Mesendoderm (in vitro differentiated cells): ENCODE data around the gene MYL4. TPM values are rescaled to one million over a fixed set of nuclear protein-coding genes. Genes with fewer than 3 reads are reported as not detected.

Source experiments
- DNase-seq: peaks from one replicate; pipeline ENCODE4 v3.0.0; 2013
- H2AK5ac ChIP-seq: 2 replicates; pipeline ENCODE4 v1.6.1; 2013; ENCODE audit warnings: low read length, inconsistent platforms
- H2BK120ac ChIP-seq: 2 replicates; pipeline ENCODE4 v1.6.1; 2013; ENCODE audit warnings: low read depth, mild to moderate bottlenecking, low read length, moderate library complexity, mixed read lengths
- H2BK15ac ChIP-seq: replicated peaks from 2 replicates; pipeline ENCODE4 v1.6.1; 2013; ENCODE audit warnings: low read depth, mild to moderate bottlenecking, moderate library complexity
- H2BK5ac ChIP-seq: 2 replicates; pipeline ENCODE4 v1.6.1; 2013; ENCODE audit warnings: low read length, inconsistent platforms
- H3K18ac ChIP-seq: 2 replicates; pipeline ENCODE4 v1.6.1; 2013; ENCODE audit warnings: mild to moderate bottlenecking, low read length, mixed read lengths
- H3K23ac ChIP-seq: one replicate; pipeline ENCODE4 v1.6.1; 2013; ENCODE audit warnings: low read length
- H3K27ac ChIP-seq: 2 replicates; pipeline ENCODE4 v1.5.1; 2013; ENCODE audit warnings: low read depth, mild to moderate bottlenecking, inconsistent platforms, low read length, moderate library complexity
- H3K27me3 ChIP-seq: 2 replicates; pipeline ENCODE4 v1.6.1; 2013; ENCODE audit warnings: low read length, control low read depth, mild to moderate bottlenecking, inconsistent platforms; ENCODE audit not compliant: insufficient read depth, poor library complexity
- H3K36me3 ChIP-seq: 2 replicates; pipeline ENCODE4 v1.6.1; 2013; ENCODE audit warnings: low read length, inconsistent platforms; ENCODE audit not compliant: control insufficient read depth, insufficient read depth
- H3K4ac ChIP-seq: one replicate; pipeline ENCODE4 v1.6.1; 2013; ENCODE audit warnings: low read depth, mild to moderate bottlenecking, low read length, moderate library complexity
- H3K4me1 ChIP-seq: 2 replicates; pipeline ENCODE4 v1.6.1; 2013; ENCODE audit warnings: low read depth, low read length, inconsistent platforms; ENCODE audit not compliant: control insufficient read depth
- H3K4me2 ChIP-seq: 2 replicates; pipeline ENCODE4 v1.6.1; 2013; ENCODE audit warnings: low read length
- H3K4me3 ChIP-seq: 2 replicates; pipeline ENCODE4 v1.5.1; 2013; ENCODE audit warnings: mild to moderate bottlenecking, low read length
- H3K56ac ChIP-seq: one replicate; pipeline ENCODE4 v1.6.1; 2013; ENCODE audit warnings: low read length
- H3K79me1 ChIP-seq: 2 replicates; pipeline ENCODE4 v1.6.1; 2013; ENCODE audit warnings: low read length, inconsistent platforms
- H3K79me2 ChIP-seq: 2 replicates; pipeline ENCODE4 v1.6.1; 2013; ENCODE audit warnings: mild to moderate bottlenecking, low read length; ENCODE audit not compliant: control insufficient read depth, insufficient read depth
- H3K9ac ChIP-seq: 2 replicates; pipeline ENCODE4 v1.6.1; 2013; ENCODE audit warnings: low read length, inconsistent platforms
- H4K5ac ChIP-seq: one replicate; pipeline ENCODE4 v1.6.1; 2013; ENCODE audit warnings: low read length
- H4K8ac ChIP-seq: one replicate; pipeline ENCODE4 v1.6.1; 2013; ENCODE audit warnings: low read depth, mild to moderate bottlenecking, control low read depth, low read length, moderate library complexity
- WGBS: extraction: QIAGEN DNeasy Blood & Tissue Kit; methylation state at CpG from one replicate; pipeline ENCODE4 v1.1.7; 2013; ENCODE audit warnings: low lambda C conversion rate, missing lambda C conversion rate; ENCODE audit not compliant: insufficient coverage; ENCODE audit errors: extremely low coverage; 5-methylcytosine and 5-hydroxymethylcytosine counted together
- small RNA-seq: library from polyadenylated mRNA; stranded (forward); fragments of <200 nt; extraction: miRNeasy Mini kit (QIAGEN cat#:217004); gene quantifications from one replicate; pipeline ENCODE3, GENCODE V24; 2013; ENCODE audit not compliant: insufficient read depth

Gene MYL4

GRCh38 chr17:47270946-47271705 is 62.0 kb downstream of the MYL4 start:
- H3K56ac ChIP-seq: no peak overlapping the region
- peaks cover 7% of the 10 kb centered on the region for H3K4me1 ChIP-seq
- no peak overlapping the region for H3K4ac ChIP-seq
- H4K8ac ChIP-seq: no peak overlapping the region
- H3K9ac ChIP-seq: no peak overlapping the region
- WGBS: no CpG with 5 or more reads among the region's 2 CpGs
- no peaks in the 10 kb centered on the region for H3K79me1 ChIP-seq
- no peak overlapping the region for H2AK5ac ChIP-seq
- H2BK5ac ChIP-seq: no peak overlapping the region
- DNase-seq: no peak
- no peaks in the 10 kb centered on the region for H3K27me3 ChIP-seq
- H3K4me3 ChIP-seq: no peak overlapping the region
- H4K5ac ChIP-seq: no peak overlapping the region
- H3K36me3 ChIP-seq: no peaks in the 10 kb centered on the region
- no peak overlapping the region for H2BK15ac ChIP-seq
- no peak overlapping the region for H3K18ac ChIP-seq
- no peak overlapping the region for H3K4me2 ChIP-seq
- H3K27ac ChIP-seq: no peak overlapping the region
- H3K23ac ChIP-seq: no peak overlapping the region
- H2BK120ac ChIP-seq: no peak overlapping the region
- no peaks in the 10 kb centered on the region for H3K79me2 ChIP-seq

GRCh38 chr17:47272491-47272890 is 63.3 kb downstream of the MYL4 start:
- Histone ChIP-seq H3K23ac (no peak overlapping the region), H3K36me3 (no peaks in the 10 kb centered on the region), H3K56ac (no peak overlapping the region), H2BK15ac (no peak overlapping the region), H2BK5ac (no peak overlapping the region), H3K4me3 (no peak overlapping the region), H3K27ac (no peak overlapping the region), H3K79me2 (no peaks in the 10 kb centered on the region), H3K4me1 (peaks cover 12% of the 10 kb centered on the region), H3K9ac (no peak overlapping the region), H3K4me2 (no peak overlapping the region), H4K8ac (no peak overlapping the region), H2AK5ac (no peak overlapping the region), H3K4ac (no peak overlapping the region), H3K79me1 (no peaks in the 10 kb centered on the region), H3K27me3 (no peaks in the 10 kb centered on the region), H4K5ac (no peak overlapping the region), H2BK120ac (no peak overlapping the region), H3K18ac (no peak overlapping the region)
- WGBS: no CpG with 5 or more reads among the region's 1 CpG
- DNase-seq: no peak

- WGBS: no CpG with 5 or more reads among the region's 2 CpGs
- Histone ChIP-seq H3K79me1 (no peaks in the 10 kb centered on the region), H3K4me1 (peaks cover 12% of the 10 kb centered on the region)
These were observed 64.1 kb downstream of the MYL4 start for GRCh38 chr17:47273245-47273644.

More at GRCh38 chr17:47273245-47273644, 64.1 kb downstream of the MYL4 start:
- Histone ChIP-seq H3K4me2 (no peak overlapping the region), H3K18ac (no peak overlapping the region), H4K8ac (no peak overlapping the region), H2AK5ac (no peak overlapping the region), H3K4ac (no peak overlapping the region), H3K27me3 (no peaks in the 10 kb centered on the region), H3K9ac (no peak overlapping the region), H3K27ac (no peak overlapping the region), H4K5ac (no peak overlapping the region), H2BK15ac (no peak overlapping the region), H2BK120ac (no peak overlapping the region), H3K56ac (no peak overlapping the region), H3K36me3 (no peaks in the 10 kb centered on the region), H3K23ac (no peak overlapping the region), H3K4me3 (no peak overlapping the region), H3K79me2 (no peaks in the 10 kb centered on the region), H2BK5ac (no peak overlapping the region)
- DNase-seq: no peak

Small RNAs within 50 kb of the gene (small RNA-seq; reads per million reads assigned to genes)
- gene RNU7-186P: not detected
